Left ventricle myocardium inferior (tissue), 1 donor: Measurements from ENCODE around the gene PLSCR3. TPM values are rescaled to one million over a fixed set of nuclear protein-coding genes. Genes with fewer than 3 reads are reported as not detected.
A peak's percentile ranks its signal among the peaks of the same experiment; 100 is the strongest.

Source experiments
- DNase-seq: peaks from one replicate; pipeline ENCODE4 v3.0.0-alpha.2; 2020
- H3K27ac ChIP-seq: fragments of 200-600 bp; replicated peaks from 2 replicates; pipeline ENCODE4 v1.8.0; 2021
- H3K27me3 ChIP-seq: fragments of 200-600 bp; 2 replicates; pipeline ENCODE4 v1.8.0; 2021; ENCODE audit warnings: low read depth
- H3K36me3 ChIP-seq: fragments of 200-600 bp; 2 replicates; pipeline ENCODE4 v1.8.0; 2021
- H3K4me1 ChIP-seq: fragments of 200-600 bp; 2 replicates; pipeline ENCODE4 v1.8.0; 2021
- H3K4me3 ChIP-seq: fragments of 200-600 bp; 2 replicates; pipeline ENCODE4 v1.8.0; 2021; ENCODE audit warnings: mild to moderate bottlenecking, moderate library complexity
- H3K9me3 ChIP-seq: fragments of 200-600 bp; replicated peaks from 2 replicates; pipeline ENCODE4 v1.8.0; 2021
- intact Hi-C: fragments of 100-400 bp; cut with micrococcal nuclease; formaldehyde crosslinking; loops from one replicate; pipeline ENCODE4 v1.11.0; 2022
- total RNA-seq: library from RNA; stranded (reverse); fragmentation: NEBNext Ultra II Directional; extraction: Animal tissue kit (Norgen Biotek cat#: 25700); gene quantifications from one replicate; pipeline ENCODE4 v1.2.1, GENCODE V29; 2021
- TF ChIP-seq, protein P1 (sequence below): fragments of 200-600 bp; IDR thresholded peaks from 2 replicates; pipeline ENCODE4 v1.8.0; 2021; ENCODE audit warnings: antibody characterized with exemption, mild to moderate bottlenecking, borderline replicate concordance
- donor health status: DM: no; HTN: yes; CAD: no; lungs with severe emphysema.

PLSCR3 gene
- total RNA-seq, 1 donor from 2014 or later, result 20.1 TPM

- Histone ChIP-seq H3K4me3 (peak within 1 kb of the TSS; percentile 78), H3K27me3 (no peaks in the 10 kb centered on the region), H3K36me3 (no peaks in the 10 kb centered on the region), H3K9me3 (no peaks in the 10 kb centered on the region), H3K4me1 (peaks cover 32% of the 10 kb centered on the region), H3K27ac (peak within 1 kb of the TSS; percentile 96)
- intact Hi-C loops, result no loop called here
- TF ChIP-seq, protein P1, sequence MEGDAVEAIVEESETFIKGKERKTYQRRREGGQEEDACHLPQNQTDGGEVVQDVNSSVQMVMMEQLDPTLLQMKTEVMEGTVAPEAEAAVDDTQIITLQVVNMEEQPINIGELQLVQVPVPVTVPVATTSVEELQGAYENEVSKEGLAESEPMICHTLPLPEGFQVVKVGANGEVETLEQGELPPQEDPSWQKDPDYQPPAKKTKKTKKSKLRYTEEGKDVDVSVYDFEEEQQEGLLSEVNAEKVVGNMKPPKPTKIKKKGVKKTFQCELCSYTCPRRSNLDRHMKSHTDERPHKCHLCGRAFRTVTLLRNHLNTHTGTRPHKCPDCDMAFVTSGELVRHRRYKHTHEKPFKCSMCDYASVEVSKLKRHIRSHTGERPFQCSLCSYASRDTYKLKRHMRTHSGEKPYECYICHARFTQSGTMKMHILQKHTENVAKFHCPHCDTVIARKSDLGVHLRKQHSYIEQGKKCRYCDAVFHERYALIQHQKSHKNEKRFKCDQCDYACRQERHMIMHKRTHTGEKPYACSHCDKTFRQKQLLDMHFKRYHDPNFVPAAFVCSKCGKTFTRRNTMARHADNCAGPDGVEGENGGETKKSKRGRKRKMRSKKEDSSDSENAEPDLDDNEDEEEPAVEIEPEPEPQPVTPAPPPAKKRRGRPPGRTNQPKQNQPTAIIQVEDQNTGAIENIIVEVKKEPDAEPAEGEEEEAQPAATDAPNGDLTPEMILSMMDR, result no peak
- peak; percentile 99 for DNase-seq
These were observed 9.8 kb upstream of the PLSCR3 start, which contains the start of gene TMEM256 for GRCh38 chr17:7403977-7404736. Gene TMEM256 (minus strand): TSS chr17:7404097. CDS start chr17:7404084, 13 bp downstream.

- no peaks in the 10 kb centered on the region for H3K27me3 ChIP-seq
- intact Hi-C loops, result no loop called here
- H3K27ac ChIP-seq, result peak overlapping the region; percentile 96
- TF ChIP-seq, protein P1, result no peak
- peaks cover 32% of the 10 kb centered on the region for H3K4me1 ChIP-seq
- DNase-seq, result no peak
- no peaks in the 10 kb centered on the region for H3K36me3 ChIP-seq
- H3K4me3 ChIP-seq, result peak overlapping the region; percentile 78
- no peaks in the 10 kb centered on the region for H3K9me3 ChIP-seq
These were observed 9.3 kb upstream of the PLSCR3 start for GRCh38 chr17:7403727-7403976.

DNA sequence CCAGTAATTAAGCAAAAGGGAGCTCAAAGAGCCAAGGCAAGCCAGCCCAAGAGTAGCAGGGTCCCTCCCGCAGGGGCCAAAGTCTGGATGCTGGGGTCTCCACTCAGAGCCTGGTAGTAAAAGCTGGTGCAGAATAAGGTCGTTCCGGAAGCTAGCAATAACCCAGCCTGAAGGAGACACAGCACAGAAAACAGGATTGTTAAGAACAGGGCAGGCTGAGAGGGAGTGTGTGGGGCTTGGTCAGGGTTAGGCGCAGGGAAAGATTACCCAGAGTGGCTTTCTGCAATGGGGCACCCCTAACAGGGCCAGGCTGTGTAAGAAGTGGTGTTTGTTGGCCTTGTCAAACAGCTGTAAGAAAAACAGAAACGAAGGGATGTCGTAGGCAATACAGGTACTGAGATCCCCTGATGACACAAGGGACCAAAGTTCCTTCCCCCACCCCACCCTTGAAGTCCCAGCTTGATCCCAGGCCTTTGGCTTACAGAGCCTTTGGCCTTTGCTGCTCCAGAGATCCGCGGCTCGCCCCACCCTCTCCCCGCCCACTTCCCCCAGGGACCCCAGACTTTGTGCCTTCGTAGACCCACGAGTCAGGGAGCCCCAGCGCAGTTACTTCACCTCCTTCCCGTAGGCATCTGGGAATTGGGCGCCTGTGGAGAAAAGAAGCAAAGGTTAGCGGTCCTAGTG is 8.9 kb upstream of the PLSCR3 start:
- Histone ChIP-seq H3K36me3 (no peaks in the 10 kb centered on the region), H3K9me3 (no peaks in the 10 kb centered on the region), H3K4me1 (peaks cover 32% of the 10 kb centered on the region), H3K4me3 (peak overlapping the region; percentile 78), H3K27ac (peak overlapping the region; percentile 96), H3K27me3 (no peaks in the 10 kb centered on the region)
- peak; percentile 80 for DNase-seq
- TF ChIP-seq, protein P1, result no peak
- intact Hi-C loops, result no loop called here

- H3K27me3 ChIP-seq, result no peaks in the 10 kb centered on the region
- H3K4me3 ChIP-seq, result no peak overlapping the region
- H3K9me3 ChIP-seq, result no peaks in the 10 kb centered on the region
- H3K36me3 ChIP-seq, result no peaks in the 10 kb centered on the region
- no peak overlapping the region for H3K27ac ChIP-seq
- intact Hi-C loops, result no loop called here
- peaks cover 39% of the 10 kb centered on the region for H3K4me1 ChIP-seq
- TF ChIP-seq, protein P1, result no peak
- no peak for DNase-seq
These were observed 4.3 kb upstream of the PLSCR3 start for GRCh38 chr17:7398612-7399011.

GRCh38 chr17:7396147-7396546 is 1.8 kb upstream of the PLSCR3 start:
- peaks cover 12% of the 10 kb centered on the region for H3K36me3 ChIP-seq
- intact Hi-C loops, result no loop called here
- TF ChIP-seq, protein P1, result no peak
- H3K9me3 ChIP-seq, result no peaks in the 10 kb centered on the region
- no peaks in the 10 kb centered on the region for H3K27me3 ChIP-seq
- no peak overlapping the region for H3K4me3 ChIP-seq
- peaks cover 34% of the 10 kb centered on the region for H3K4me1 ChIP-seq
- DNase-seq, result no peak
- no peak overlapping the region for H3K27ac ChIP-seq
